ENCODE results near the gene RASEF. TPM values are rescaled to one million over a fixed set of nuclear protein-coding genes. Genes with fewer than 3 reads are reported as not detected.
"Not testable (repeated sequence)": the region's sequence is repeated elsewhere in the genome, so short reads cannot be mapped to it uniquely, and the experiment has no call there.

Gene RASEF
- total and polyA plus RNA-seq, 2 donors (not counting 3 experiments of a cell fraction or from before 2014, with no cell fraction given): 0.11 TPM; not detected in 1

GRCh38 chr9:83081010-83081409, 18.1 kb upstream of the RASEF start:
- H3K9ac ChIP-seq (replicated peaks; ENCODE audit: extremely low read depth, insufficient read depth, low read length): no peak overlapping the region
- H2AFZ ChIP-seq (ENCODE audit: low read depth, low read length): no peak overlapping the region
- no peaks in the 10 kb centered on the region for H3K9me3 ChIP-seq (replicated peaks; ENCODE audit: control insufficient read depth, insufficient read depth, low read length)
- DNase-seq (ENCODE audit: low read depth, low spot score) (no peak), FAIRE-seq (no peak)
- no peaks in the 10 kb centered on the region for H3K4me1 ChIP-seq (ENCODE audit: control insufficient read depth, extremely low read depth, insufficient read depth, low read length)
- H3K9me1 ChIP-seq (replicated peaks; ENCODE audit: control insufficient read depth, extremely low read depth, insufficient read depth, low read length): no peaks in the 10 kb centered on the region
- H4K20me1 ChIP-seq (replicated peaks; ENCODE audit: control insufficient read depth, extremely low read depth, insufficient read depth, low read length): no peaks in the 10 kb centered on the region
- no peaks in the 10 kb centered on the region for H3K27me3 ChIP-seq (ENCODE audit: control insufficient read depth in 2 of 2, insufficient read depth in 2 of 2, low read length in 2 of 2)
- CTCF ChIA-PET: no interaction called here
- POLR2A ChIA-PET: no interaction called here
- no peak overlapping the region for H3K4me3 ChIP-seq (replicated peaks in 1 of 3; ENCODE audit: insufficient read depth in 1 of 3, low read depth in 1 of 3, low read length in 3 of 3)
- H3K36me3 ChIP-seq (ENCODE audit: control insufficient read depth in 2 of 2, extremely low read depth in 1 of 2, insufficient read depth in 2 of 2, low read length in 2 of 2): no peaks in the 10 kb centered on the region
- no peak overlapping the region for H3K27ac ChIP-seq (ENCODE audit: insufficient read depth, low read depth, low read length)
- no peak overlapping the region for H3K4me2 ChIP-seq (ENCODE audit: insufficient read depth, low read length)
- dilution Hi-C loops (cut with MboI; ENCODE audit: extremely low pct_ligation_motif_present, low sequenced_read_pairs): no loop called here
- H3K79me2 ChIP-seq (ENCODE audit: control insufficient read depth, insufficient read depth, low read length): no peaks in the 10 kb centered on the region
- BruUV-seq (replicated peaks): no TSS peak
- no peak for TF ChIP-seq EZH2 (IDR thresholded peaks at IDR 0.05; ENCODE audit: borderline replicate concordance, low read depth, low read length, severe bottlenecking)
- intact Hi-C loops (cut with micrococcal nuclease): no loop called here

DNA sequence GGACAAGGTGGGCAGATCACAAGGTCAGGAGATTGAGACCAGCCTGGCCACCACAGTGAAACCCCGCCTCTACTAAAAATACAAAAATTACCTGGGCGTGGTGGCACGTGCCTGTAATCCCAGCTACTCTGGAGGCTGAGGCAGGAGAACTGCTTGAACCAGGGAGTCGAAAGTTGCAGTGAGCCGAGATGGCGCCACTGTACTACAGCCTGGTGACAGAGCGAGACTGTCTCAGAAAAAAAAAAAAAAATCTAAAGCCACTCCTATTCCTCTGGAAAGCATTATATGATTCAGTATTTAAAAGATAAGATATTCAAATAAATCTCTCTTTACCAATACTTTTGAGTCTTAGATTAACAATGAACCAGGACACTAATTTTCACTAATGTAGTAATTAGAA, 13.0 kb upstream of the RASEF start:
- H3K9me1 ChIP-seq (replicated peaks; ENCODE audit: control insufficient read depth, extremely low read depth, insufficient read depth, low read length); dilution Hi-C loops (cut with MboI; ENCODE audit: extremely low pct_ligation_motif_present, low sequenced_read_pairs); H3K36me3 ChIP-seq (ENCODE audit: control insufficient read depth in 2 of 2, extremely low read depth in 1 of 2, insufficient read depth in 2 of 2, low read length in 2 of 2); H3K9ac ChIP-seq (replicated peaks; ENCODE audit: extremely low read depth, insufficient read depth, low read length); FAIRE-seq; BruUV-seq (replicated peaks); intact Hi-C loops (cut with micrococcal nuclease); H2AFZ ChIP-seq (ENCODE audit: low read depth, low read length); CTCF ChIA-PET; H3K9me3 ChIP-seq (replicated peaks; ENCODE audit: control insufficient read depth, insufficient read depth, low read length); DNase-seq (ENCODE audit: low read depth, low spot score); H3K4me3 ChIP-seq (replicated peaks in 1 of 3; ENCODE audit: insufficient read depth in 1 of 3, low read depth in 1 of 3, low read length in 3 of 3); POLR2A ChIA-PET; H3K27ac ChIP-seq (ENCODE audit: insufficient read depth, low read depth, low read length); H3K4me1 ChIP-seq (ENCODE audit: control insufficient read depth, extremely low read depth, insufficient read depth, low read length); H4K20me1 ChIP-seq (replicated peaks; ENCODE audit: control insufficient read depth, extremely low read depth, insufficient read depth, low read length); H3K27me3 ChIP-seq (ENCODE audit: control insufficient read depth in 2 of 2, insufficient read depth in 2 of 2, low read length in 2 of 2); H3K79me2 ChIP-seq (ENCODE audit: control insufficient read depth, insufficient read depth, low read length); H3K4me2 ChIP-seq (ENCODE audit: insufficient read depth, low read length): not testable (repeated sequence)

- BruUV-seq (replicated peaks); FAIRE-seq; intact Hi-C loops (cut with micrococcal nuclease); H3K4me1 ChIP-seq (ENCODE audit: control insufficient read depth, extremely low read depth, insufficient read depth, low read length); H3K4me3 ChIP-seq (replicated peaks in 1 of 3; ENCODE audit: insufficient read depth in 1 of 3, low read depth in 1 of 3, low read length in 3 of 3); H3K9ac ChIP-seq (replicated peaks; ENCODE audit: extremely low read depth, insufficient read depth, low read length); DNase-seq (ENCODE audit: low read depth, low spot score); H3K9me3 ChIP-seq (replicated peaks; ENCODE audit: control insufficient read depth, insufficient read depth, low read length); CTCF ChIA-PET; H4K20me1 ChIP-seq (replicated peaks; ENCODE audit: control insufficient read depth, extremely low read depth, insufficient read depth, low read length); dilution Hi-C loops (cut with MboI; ENCODE audit: extremely low pct_ligation_motif_present, low sequenced_read_pairs); H3K27me3 ChIP-seq (ENCODE audit: control insufficient read depth in 2 of 2, insufficient read depth in 2 of 2, low read length in 2 of 2); POLR2A ChIA-PET; H3K4me2 ChIP-seq (ENCODE audit: insufficient read depth, low read length); H3K9me1 ChIP-seq (replicated peaks; ENCODE audit: control insufficient read depth, extremely low read depth, insufficient read depth, low read length); H2AFZ ChIP-seq (ENCODE audit: low read depth, low read length); H3K27ac ChIP-seq (ENCODE audit: insufficient read depth, low read depth, low read length); H3K36me3 ChIP-seq (ENCODE audit: control insufficient read depth in 2 of 2, extremely low read depth in 1 of 2, insufficient read depth in 2 of 2, low read length in 2 of 2); H3K79me2 ChIP-seq (ENCODE audit: control insufficient read depth, insufficient read depth, low read length): not testable (repeated sequence)
Measured at GRCh38 chr9:83072498-83072897, 9.6 kb upstream of the RASEF start.
